Cardiac muscle cell (in vitro differentiated cells and primary cell): ENCODE results near the gene PAK2. TPM values are rescaled to one million over a fixed set of nuclear protein-coding genes. Genes with fewer than 3 reads are reported as not detected.
"Not testable (repeated sequence)": the region's sequence is repeated elsewhere in the genome, so short reads cannot be mapped to it uniquely, and the experiment has no call there.

Source experiments
- DNase-seq, 2 donors: peaks; one replicate each; pipeline versions ENCODE4 v3.0.0 to v3.0.0-alpha.2; 2010 to 2017; ENCODE audit warnings: low read depth in 1 of 2, low spot score in 1 of 2
- H3K27ac ChIP-seq: fragments of 200-600 bp; sonication (generic); 2 replicates; pipeline ENCODE4 v1.5.1; 2016
- H3K27me3 ChIP-seq: fragments of 200-600 bp; sonication (generic); 2 replicates; pipeline ENCODE4 v1.6.0; 2016; ENCODE audit warnings: control low read depth
- H3K36me3 ChIP-seq: fragments of 200-600 bp; sonication (generic); 2 replicates; pipeline ENCODE4 v1.5.1; 2016; ENCODE audit warnings: control low read depth
- H3K4me1 ChIP-seq: fragments of 200-600 bp; sonication (generic); 2 replicates; pipeline ENCODE4 v1.8.1; 2017; ENCODE audit warnings: low read depth, mild to moderate bottlenecking, mixed run types
- H3K4me3 ChIP-seq: fragments of 200-600 bp; sonication (generic); 2 replicates; pipeline ENCODE4 v1.5.1; 2016; ENCODE audit warnings: mild to moderate bottlenecking
- H3K9me3 ChIP-seq: fragments of 200-600 bp; sonication (generic); 2 replicates; pipeline ENCODE4 v1.5.1; 2017; ENCODE audit warnings: low read depth, mild to moderate bottlenecking, control low read depth
- polyA plus RNA-seq: library from polyadenylated mRNA; unstranded; fragments of >200 nt; fragmentation: Nextera tagmentation; extraction: Ambion mirVana; gene quantifications from 2 replicates; pipeline ENCODE4 v1.2.1, GENCODE V29; 2016
- total RNA-seq: library from RNA; depleted of rRNA; stranded (reverse); fragments of >200 nt; gene quantifications from 2 replicates; pipeline ENCODE4 v1.2.3, GENCODE V29; 2016
- TF ChIP-seq, protein P1 (sequence below): IDR thresholded peaks from 2 replicates; pipeline ENCODE4 v1.5.1; 2012; ENCODE audit warnings: low read depth, mild to moderate bottlenecking, low read length

The PAK2 gene
- total and polyA plus RNA-seq, 2 experiments from 2014 or later, result 18.5 to 48.6 TPM

DNA sequence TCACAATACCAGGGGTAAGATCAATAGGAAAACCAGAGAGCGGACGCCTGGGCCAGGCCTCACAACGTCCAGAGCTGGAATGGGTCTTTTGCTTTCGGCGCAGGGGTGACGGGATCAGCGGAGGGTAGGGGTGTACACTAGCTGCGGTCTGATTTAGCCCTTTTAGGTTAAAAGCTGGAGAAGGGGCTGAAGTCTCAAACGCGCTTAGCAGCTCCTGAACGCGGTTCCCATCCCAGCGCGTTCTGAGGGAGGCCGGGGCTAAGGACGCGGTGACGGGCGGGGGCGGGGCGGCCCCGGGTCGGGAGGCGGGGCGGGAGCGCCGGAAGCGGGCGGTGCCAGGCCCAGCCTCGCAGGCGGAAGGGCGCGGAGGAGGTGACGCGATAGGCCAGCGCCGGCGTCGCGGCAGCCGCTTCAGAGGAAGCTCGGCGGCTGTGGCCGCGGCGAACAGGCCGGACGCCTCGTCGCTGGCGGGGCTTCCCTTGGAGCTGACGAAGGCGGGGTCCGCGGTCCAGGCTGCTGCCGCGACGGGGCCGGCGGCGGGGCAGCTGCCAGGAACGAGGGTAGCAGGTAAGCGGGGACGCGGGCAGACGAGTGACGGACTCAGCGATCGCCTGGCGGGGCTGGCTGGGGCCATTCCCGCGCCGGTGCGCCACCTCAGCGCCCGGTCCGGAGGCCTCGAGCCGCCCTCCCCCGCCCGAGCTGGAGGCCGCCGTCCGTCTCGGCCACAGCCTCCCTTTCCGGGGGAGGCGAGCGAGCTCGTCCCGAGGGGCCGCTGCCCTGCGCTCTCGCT lies 128.0 kb downstream of the PAK2 start, which contains the start of gene SENP5:
TSS of gene SENP5 (plus strand) at position 414 of the 790 bp plus-strand sequence. CDS start 17,262 bp downstream, outside the sequence.
- Histone ChIP-seq H3K36me3 (no peaks in the 10 kb centered on the region), H3K4me1 (peaks cover 4% of the 10 kb centered on the region), H3K4me3 (peak within 1 kb of the TSS; percentile 96), H3K27ac (peak within 1 kb of the TSS; percentile 95), H3K9me3 (no peaks in the 10 kb centered on the region), H3K27me3 (no peaks in the 10 kb centered on the region)
- peak; percentile 95 to 96 for DNase-seq
- TF ChIP-seq, protein P1, sequence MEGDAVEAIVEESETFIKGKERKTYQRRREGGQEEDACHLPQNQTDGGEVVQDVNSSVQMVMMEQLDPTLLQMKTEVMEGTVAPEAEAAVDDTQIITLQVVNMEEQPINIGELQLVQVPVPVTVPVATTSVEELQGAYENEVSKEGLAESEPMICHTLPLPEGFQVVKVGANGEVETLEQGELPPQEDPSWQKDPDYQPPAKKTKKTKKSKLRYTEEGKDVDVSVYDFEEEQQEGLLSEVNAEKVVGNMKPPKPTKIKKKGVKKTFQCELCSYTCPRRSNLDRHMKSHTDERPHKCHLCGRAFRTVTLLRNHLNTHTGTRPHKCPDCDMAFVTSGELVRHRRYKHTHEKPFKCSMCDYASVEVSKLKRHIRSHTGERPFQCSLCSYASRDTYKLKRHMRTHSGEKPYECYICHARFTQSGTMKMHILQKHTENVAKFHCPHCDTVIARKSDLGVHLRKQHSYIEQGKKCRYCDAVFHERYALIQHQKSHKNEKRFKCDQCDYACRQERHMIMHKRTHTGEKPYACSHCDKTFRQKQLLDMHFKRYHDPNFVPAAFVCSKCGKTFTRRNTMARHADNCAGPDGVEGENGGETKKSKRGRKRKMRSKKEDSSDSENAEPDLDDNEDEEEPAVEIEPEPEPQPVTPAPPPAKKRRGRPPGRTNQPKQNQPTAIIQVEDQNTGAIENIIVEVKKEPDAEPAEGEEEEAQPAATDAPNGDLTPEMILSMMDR, result no peak

DNA sequence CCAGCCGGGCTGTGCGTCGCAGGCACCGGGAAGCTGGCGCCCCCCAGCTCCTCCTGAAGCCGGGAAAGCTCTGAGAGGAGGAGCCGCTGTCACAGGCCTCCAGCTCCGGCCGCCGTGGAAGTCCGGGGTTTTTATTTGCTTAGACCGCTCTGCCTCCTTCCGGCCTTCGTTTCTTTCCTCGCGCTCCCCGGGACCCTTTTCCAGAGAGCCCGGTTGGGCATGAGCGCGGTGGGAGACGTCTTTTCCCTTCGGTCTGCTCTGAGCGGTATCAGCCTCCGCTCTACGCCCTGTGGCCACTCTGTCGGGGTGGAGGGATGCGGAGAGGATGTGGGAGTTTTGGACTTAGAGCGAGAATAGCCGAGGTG lies 128.6 kb downstream of the PAK2 start:
- Histone ChIP-seq H3K4me3 (peak overlapping the region; percentile 96), H3K9me3 (no peaks in the 10 kb centered on the region), H3K27ac (peak overlapping the region; percentile 95), H3K27me3 (no peaks in the 10 kb centered on the region), H3K36me3 (no peaks in the 10 kb centered on the region), H3K4me1 (peaks cover 4% of the 10 kb centered on the region)
- TF ChIP-seq, protein P1, result no peak
- DNase-seq, result peak in 1 of 2 donors; percentile 54

DNA sequence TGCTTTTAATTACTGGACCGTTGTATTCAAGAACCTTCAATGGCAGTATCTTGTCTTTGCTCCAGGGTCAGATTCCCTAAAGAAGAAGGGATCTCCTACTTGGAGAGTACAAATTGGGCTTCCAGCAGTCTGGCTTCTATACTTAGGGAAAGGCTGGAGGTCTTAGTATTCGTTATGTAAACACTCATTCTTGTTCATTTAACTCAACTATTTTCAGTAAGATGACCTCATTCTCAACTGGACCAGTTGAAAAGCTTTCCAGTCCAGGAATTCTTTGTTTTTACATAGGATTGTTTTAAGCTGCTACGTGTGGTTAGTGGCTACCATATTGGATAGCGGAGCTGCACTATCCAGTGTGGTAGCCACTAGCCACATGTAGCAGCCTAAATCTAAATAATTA lies 132.7 kb downstream of the PAK2 start:
- Histone ChIP-seq H3K36me3 (no peaks in the 10 kb centered on the region), H3K27ac (no peak overlapping the region), H3K4me1 (peaks cover 4% of the 10 kb centered on the region), H3K9me3 (no peaks in the 10 kb centered on the region), H3K27me3 (no peaks in the 10 kb centered on the region), H3K4me3 (no peak overlapping the region)
- no peak for DNase-seq
- TF ChIP-seq, protein P1, result no peak

DNA sequence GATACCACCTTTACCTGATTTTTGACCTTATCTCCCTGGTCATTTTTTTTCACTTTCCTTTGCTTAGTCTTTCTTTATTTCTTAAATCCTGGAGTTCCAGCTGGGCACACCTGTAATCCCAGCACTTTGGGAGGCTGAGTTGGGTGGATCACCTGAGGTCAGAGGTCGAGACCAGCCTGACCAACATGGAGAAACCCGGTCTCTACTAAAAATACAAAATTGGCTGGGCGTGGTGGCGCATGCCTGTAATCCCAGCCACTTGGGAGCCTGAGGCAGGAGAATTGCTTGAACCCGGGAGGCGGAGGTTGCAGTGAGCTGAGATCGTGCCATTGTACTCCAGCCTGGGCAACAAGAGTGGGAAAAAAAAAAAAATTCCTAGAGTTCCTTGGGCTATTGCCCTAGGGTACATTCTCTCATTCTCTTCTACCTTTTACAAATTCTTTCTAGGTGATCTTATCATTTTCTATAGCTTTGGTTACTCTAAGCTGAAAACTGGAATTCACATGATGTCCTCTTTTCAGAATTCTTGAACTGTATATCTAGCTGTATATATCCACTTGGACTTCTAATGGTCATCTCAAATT lies 134.9 kb downstream of the PAK2 start:
- DNase-seq, H3K4me3 ChIP-seq, H3K27me3 ChIP-seq, H3K36me3 ChIP-seq, H3K4me1 ChIP-seq, H3K9me3 ChIP-seq: not testable (repeated sequence)
- peak overlapping the region; percentile 13 for H3K27ac ChIP-seq

DNA sequence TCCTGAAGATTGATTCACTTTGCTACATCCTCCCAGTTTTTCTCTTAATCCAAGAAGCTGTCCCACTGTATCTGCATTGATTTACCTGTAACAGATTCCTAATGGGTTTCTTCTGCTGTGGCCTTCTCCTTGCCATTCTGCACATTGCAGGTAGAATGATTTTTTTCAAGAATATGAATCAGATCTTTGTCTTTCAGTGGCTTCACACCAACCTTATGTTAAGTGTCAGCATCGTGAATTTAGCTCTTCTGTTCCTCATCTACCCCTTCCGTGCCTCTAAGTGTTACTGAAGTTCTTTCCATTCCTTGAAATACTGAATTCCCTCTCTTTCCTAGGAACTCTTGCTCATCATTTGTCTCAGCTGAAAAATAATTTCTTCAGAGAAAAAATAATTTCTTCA lies 135.6 kb downstream of the PAK2 start:
- Histone ChIP-seq H3K9me3 (no peaks in the 10 kb centered on the region), H3K27ac (peak overlapping the region; percentile 13), H3K27me3 (no peaks in the 10 kb centered on the region), H3K36me3 (no peaks in the 10 kb centered on the region), H3K4me3 (no peak overlapping the region), H3K4me1 (peaks cover 4% of the 10 kb centered on the region)
- TF ChIP-seq, protein P1, result no peak
- DNase-seq, result no peak

Other genes starting within 250 kb of the PAK2 start
- 14.7 and 19.0 TPM in 2 replicates for gene RNF168, start 236.1 kb upstream of the PAK2 start, total RNA-seq
- gene RNF168, start 236.1 kb upstream of the PAK2 start, polyA plus RNA-seq, result 9.9 and 11.1 TPM in 2 replicates
- gene SMCO1, start 224.5 kb upstream of the PAK2 start, total RNA-seq, result 0.45 and 0.99 TPM in 2 replicates
- 1.7 and 2.3 TPM in 2 replicates for gene SMCO1, start 224.5 kb upstream of the PAK2 start, polyA plus RNA-seq
- 8.9 and 10.3 TPM in 2 replicates for gene WDR53, start 171.3 kb upstream of the PAK2 start, total RNA-seq
- gene WDR53, start 171.3 kb upstream of the PAK2 start, polyA plus RNA-seq, result 9.5 and 11.2 TPM in 2 replicates
- gene FBXO45, start 171.2 kb upstream of the PAK2 start, total RNA-seq, result 4.7 and 5.9 TPM in 2 replicates
- 9.1 TPM in 2 replicates for gene FBXO45, start 171.2 kb upstream of the PAK2 start, polyA plus RNA-seq
- gene NRROS, start 100.2 kb upstream of the PAK2 start, total RNA-seq, result 1.3 and 1.6 TPM in 2 replicates
- gene NRROS, start 100.2 kb upstream of the PAK2 start, polyA plus RNA-seq, result not detected in 2 replicates
- gene CEP19, start 27.6 kb upstream of the PAK2 start, total RNA-seq, result 2.9 and 5.0 TPM in 2 replicates
- 8.2 and 9.3 TPM in 2 replicates for gene CEP19, start 27.6 kb upstream of the PAK2 start, polyA plus RNA-seq
- gene PIGX, start 27.5 kb upstream of the PAK2 start, total RNA-seq, result 21.7 and 61.3 TPM in 2 replicates
- 54.5 and 61.2 TPM in 2 replicates for gene PIGX, start 27.5 kb upstream of the PAK2 start, polyA plus RNA-seq
- 30.5 and 34.1 TPM in 2 replicates for gene SENP5, start 128.1 kb downstream of the PAK2 start, total RNA-seq
- 8.1 and 11.1 TPM in 2 replicates for gene SENP5, start 128.1 kb downstream of the PAK2 start, polyA plus RNA-seq
- gene NCBP2, start 202.7 kb downstream of the PAK2 start, total RNA-seq, result 51.8 and 52.9 TPM in 2 replicates
- 98.9 and 106 TPM in 2 replicates for gene NCBP2, start 202.7 kb downstream of the PAK2 start, polyA plus RNA-seq
- gene PIGZ, start 229.0 kb downstream of the PAK2 start, total RNA-seq, result 4.2 and 8.1 TPM in 2 replicates
- gene PIGZ, start 229.0 kb downstream of the PAK2 start, polyA plus RNA-seq, result 4.1 and 6.8 TPM in 2 replicates